GM21381 (cell line): ENCODE measurements around the gene ALG14.
"Not testable (repeated sequence)": the region's sequence is repeated elsewhere in the genome, so short reads cannot be mapped to it uniquely, and the experiment has no call there.

Experiments
- ATAC-seq: cut with Tn5 transposase; IDR thresholded peaks from one replicate; pipeline ENCODE4 v1.9.1; 2021; ENCODE audit warnings: mild to moderate bottlenecking, moderate library complexity; ENCODE audit not compliant: unreplicated experiment

The ALG14 gene

DNA sequence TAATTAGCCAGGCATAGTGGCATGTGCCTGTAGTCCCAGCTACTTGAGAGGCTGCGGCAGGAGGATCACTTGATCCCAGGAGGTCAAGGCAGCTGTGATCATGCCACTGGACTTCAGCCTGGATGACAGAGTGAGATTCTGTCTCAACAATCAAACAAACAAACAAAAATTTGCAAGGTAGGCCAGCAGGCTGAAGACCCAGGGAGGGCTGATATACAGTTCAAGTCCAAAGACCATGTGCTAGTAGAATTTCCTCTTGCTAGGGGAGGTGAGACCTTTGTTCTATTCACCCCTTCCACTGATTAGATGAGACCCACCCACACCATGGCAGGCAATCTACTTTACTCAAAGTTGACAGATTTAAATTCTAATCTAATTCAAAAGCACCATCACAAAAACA, 114.7 kb downstream of the ALG14 start:
- ATAC-seq = no peak

DNA sequence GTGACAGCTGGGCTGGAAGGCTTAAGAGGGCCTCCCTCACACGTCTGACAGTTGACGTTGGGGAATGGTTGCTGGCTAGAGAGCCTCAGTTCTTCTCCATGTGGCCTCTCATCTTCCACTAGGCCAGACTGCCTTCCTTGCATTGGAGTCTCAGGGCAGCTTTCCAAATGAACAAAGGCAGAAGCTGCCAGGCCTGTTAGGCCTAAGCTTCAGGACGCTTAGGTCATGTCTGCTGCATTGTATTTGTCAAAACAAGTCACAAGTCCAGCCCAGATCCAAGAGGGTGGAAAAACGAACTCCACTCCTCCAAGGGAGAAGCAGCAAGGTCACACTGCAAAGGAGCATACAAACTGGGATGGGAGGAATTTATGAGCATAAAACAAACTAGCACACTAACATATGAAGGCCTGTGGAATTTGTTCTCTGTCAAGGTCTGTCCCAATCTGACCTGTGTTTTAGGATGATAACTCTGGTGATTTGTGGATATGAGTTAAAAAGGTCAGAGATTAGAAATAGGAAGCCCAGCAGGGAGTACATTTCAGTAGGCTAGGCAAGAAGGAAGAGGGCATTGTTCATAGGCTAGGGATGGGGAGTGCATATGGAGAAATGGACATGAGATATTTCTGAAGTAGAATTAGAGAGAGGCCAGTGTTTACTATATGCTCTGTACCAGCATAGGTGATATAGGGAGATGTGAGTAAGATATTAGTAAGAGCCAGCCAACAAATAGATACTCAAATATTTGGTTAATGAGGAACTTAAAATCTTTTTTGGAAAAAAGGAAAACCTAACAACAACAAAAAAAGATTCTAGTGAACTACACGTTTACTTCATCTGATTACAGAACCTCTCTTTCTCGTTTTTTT, 116.8 kb downstream of the ALG14 start:
- no peak for ATAC-seq

DNA sequence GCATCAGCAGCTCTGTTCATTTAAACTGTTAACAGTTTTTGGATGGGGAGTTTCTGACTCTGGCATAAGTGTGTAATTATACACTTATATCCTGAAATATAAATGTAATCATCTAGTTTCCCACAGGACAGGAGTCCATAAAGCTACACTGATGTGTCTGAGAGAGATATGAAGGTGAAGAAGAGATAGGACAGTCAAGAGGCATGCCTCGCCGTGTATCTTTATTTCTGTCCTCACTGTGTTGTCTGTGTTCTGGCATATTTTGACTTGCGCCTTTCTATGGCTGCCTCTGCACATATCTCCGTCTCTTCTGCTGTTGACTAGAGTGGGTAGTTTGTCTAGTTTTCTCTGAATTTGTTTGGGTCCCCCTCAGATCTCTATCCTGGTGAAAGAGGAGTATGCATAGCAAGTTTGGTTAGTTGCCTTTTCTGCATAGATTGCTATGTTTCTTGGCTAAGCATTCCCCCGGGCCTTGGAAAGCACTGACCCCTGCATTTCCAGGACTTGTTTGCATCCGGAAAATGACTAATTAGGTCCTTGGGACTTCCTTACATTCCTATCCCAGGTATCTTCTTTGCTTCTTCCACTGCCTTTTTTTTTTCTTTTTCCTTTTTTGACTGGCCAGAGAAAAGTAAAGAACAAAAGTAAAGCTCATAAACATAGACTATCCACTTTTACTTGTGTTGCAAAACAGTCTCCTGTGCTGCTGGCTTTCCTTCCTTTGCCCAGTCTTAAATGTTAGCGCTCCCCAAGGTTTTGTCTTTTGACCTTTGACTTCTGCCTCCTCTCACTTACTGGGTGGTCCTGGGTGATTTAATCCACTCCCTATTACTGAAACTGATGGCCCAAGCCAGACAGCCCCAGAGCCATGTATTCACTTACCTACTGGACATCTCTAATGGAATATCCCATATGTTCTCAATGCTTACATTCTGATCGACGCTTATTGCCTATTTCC, 118.2 kb downstream of the ALG14 start:
- ATAC-seq = no peak

- no peak for ATAC-seq
Measured at GRCh38 chr1:94953746-94954145, 119.0 kb downstream of the ALG14 start.

GRCh38 chr1:94953107-94953506, 119.6 kb downstream of the ALG14 start:
- ATAC-seq = no peak

DNA sequence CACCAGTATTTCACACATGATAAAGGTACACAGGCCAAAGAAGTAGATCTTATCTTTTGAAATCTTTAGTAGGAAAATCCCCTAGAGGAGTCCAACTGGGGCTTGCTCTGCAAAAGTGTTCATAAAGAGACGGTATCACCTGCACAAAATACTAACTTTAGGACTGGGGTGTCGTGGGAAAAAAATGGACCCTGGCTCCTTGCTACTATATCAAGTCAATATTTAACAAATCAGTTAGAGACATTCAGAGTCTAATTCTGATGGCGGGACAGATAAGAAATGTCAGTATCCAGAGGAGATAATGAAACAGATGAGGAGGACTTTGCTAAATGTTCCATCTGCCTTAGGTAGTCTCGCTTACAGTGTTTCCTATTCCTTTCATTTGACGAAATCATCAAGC, 120.2 kb downstream of the ALG14 start:
- ATAC-seq = no peak

- no peak for ATAC-seq
Measured at GRCh38 chr1:94951509-94952208, 121.1 kb downstream of the ALG14 start.

DNA sequence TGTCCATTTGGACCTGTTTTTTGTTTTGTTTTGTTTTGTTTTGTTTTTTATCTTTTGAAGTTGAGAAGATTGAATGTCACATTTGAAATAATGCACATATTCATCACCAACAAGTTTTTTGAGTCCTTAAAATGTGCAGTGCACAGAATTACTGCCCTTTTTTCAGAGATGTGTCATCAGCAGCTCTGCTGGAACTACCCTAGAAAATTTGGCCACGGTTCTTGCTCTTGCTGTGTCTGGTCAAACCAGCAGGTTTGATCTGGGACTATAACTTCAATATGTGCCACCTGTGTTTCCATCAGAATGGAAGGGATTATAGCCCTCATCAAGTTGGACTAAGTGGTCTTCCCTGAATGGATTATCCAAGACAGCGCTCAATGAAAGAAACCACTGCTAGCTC, 121.7 kb downstream of the ALG14 start:
- no peak for ATAC-seq

GRCh38 chr1:94949681-94950661, 122.8 kb downstream of the ALG14 start:
- ATAC-seq = no peak

DNA sequence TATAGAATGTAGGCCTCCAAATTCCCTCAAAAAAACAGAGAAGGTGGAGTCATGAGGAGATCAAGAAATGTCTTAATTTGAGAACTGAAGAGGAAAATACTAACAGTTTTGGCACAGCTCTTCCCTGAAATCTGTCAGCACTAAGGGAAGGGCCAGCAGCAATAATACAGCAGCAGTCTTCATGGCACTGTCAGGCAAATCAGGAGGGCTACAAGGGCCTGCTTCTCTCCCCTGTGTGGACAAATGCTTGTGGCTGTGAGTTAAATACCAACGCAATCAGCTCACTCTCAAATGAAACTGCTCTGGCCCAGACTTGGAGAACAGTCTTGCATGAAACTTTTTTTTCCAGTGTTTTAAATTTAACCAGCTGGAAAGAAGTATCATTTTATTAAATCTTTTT, 125.3 kb downstream of the ALG14 start:
- no peak for ATAC-seq

- ATAC-seq = no peak
Measured at GRCh38 chr1:94946886-94947285, 125.9 kb downstream of the ALG14 start.

DNA sequence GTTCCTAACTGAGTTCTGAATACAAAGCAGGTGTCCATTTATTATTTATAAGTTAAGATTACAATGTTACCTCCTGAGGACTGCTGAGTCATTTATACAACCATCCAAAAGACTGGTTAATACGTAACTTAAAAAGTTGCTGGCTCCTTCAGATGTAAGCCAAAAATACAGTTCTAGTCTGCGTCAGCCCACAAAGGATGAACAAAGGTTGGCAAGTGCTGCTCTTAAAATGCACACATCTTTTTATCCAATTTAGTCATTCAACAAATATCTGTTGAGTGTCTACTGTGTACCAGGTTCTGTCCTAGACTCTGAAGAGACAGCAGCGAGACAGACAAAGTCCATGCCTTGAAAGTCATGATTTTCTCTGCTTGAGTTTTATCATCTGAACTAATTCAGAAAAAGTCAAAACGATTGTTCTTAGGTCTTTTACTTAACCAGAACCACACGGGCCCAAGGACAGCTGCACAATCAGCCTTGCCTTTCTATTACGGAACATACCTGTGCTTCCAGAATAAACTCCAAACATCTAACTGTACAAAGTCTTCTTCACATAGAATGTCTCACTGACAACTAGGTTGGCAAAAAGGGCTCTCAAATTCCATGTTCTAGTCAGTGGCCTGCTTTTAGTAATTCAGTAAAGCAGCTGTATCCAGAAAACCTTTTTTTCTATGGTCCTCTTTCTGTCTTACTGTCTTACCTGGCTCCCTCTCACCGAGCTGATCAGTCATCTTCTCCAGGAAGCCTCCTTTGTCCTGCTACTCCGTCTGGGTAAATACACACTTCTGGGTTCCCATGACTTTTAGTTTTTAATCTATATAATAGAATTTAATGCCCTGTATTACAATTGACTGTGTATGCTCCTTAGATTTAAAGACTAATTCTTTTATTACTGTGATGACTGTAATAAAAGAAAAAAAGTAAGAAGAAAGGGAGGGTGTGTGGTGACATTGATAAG, 130.3 kb downstream of the ALG14 start:
- no peak for ATAC-seq

DNA sequence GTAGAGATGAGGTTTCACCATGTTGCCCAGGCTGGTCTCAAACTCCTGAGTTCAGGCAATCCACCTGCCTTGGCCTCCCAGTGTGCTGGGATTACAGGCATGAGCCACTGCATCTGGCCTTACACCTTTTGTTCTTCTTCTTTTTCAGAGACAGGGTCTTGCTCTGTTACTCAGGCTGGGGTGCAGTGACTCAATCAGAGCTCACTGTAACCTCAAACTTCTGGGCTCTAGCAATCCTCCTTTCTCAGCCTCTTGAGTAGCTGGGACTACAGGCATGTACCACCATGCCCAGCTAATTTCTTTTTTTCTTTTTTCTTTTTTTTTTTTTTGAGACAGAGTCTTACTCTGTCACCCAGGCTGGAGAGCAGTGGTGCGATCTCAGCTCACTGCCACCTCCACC, 131.3 kb downstream of the ALG14 start:
- not testable (repeated sequence) for ATAC-seq

GRCh38 chr1:94940738-94941137, 132.0 kb downstream of the ALG14 start:
- ATAC-seq = no peak

- no peak for ATAC-seq
Measured at GRCh38 chr1:94937820-94938219, 134.9 kb downstream of the ALG14 start.

DNA sequence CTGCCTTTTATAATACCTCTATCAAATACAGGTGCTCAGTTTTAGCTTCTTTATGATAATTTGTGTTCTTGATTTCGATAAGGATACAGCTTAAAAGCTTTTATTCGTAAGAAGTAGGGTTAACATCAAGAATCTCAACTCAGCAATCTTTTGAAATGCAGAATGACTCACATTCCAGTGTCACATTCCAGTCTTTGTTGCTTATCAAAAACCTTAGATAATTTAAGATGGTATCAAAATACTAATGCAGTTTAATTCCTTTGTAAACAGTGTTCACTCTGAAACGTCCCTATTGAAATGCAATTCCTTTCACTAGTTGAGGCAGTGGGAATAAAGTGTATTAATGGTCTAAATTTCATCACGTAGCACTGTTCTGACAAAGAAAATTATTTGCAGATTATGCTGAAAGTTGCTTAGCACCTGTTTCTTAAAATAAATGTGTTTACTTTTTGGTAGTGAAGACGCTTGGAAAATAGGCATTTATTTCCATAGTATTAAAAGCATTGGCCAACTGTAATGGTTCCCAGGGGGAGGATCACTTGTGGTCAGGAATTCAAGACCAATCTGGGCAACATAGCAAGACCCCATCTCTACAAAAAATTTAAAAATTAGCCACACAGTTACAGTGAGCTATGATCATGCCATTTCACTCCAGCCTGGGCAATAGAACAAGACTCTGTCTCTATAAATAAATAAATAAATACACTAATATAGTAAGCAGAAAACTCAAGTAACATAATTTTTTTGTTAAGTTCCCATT, 135.7 kb downstream of the ALG14 start:
- ATAC-seq = no peak

- no peak for ATAC-seq
Measured at GRCh38 chr1:94935476-94935875, 137.3 kb downstream of the ALG14 start.

DNA sequence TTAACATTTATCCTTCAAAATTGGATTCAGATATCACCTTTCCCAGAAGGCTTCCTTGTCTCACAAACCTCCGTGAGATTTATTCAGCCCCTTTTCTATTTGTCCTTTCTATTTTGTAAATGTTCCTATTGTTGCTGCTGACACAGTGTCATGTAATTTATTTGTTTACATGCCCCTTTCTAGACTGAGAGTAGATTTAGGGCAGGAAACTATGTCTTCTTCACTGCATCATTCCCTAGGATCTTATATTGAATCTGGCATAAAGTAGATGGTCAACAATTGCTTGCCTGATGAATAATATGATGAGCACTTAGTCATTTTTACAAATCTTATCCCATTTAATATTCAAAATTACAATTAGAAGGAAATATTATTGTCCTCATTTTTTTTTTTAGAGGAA, 137.7 kb downstream of the ALG14 start:
- no peak for ATAC-seq
